ENCODE results near the gene NRG4.

Gene NRG4

DNA sequence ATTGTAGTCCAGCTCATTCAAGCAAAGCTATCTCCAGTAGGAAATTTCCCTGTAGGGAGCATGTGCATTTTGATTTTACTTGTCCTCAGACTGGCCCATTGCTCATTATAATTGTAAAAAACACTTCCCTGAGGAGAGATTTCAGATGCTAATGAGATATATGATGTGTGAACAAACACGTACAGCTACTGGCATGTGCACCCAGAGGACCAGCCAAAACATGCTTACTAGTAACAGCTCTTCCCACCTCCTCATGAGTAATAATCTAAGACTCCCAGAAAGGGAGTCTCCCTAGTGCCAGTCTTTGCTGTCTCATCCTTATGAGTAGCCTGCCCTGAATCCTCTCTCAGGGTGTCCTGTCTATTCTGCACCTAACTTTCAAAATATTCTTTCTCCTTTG is 65.1 kb downstream of the NRG4 start:
- H3K4me2 ChIP-seq (ENCODE audit: insufficient read depth, low read length), result no peak overlapping the region
- H3K27ac ChIP-seq (ENCODE audit: low read length), result no peak overlapping the region
- no peak for DNase-seq
- H2AFZ ChIP-seq (ENCODE audit: low read depth, low read length), result no peak overlapping the region
- H3K79me2 ChIP-seq (ENCODE audit: insufficient read depth, low read length), result no peaks in the 10 kb centered on the region
- H3K9ac ChIP-seq (ENCODE audit: low read depth, low read length), result no peak overlapping the region
- no peaks in the 10 kb centered on the region for H4K20me1 ChIP-seq (ENCODE audit: insufficient read depth, low read length)
- H3K36me3 ChIP-seq (ENCODE audit: insufficient read depth, low read length), result no peaks in the 10 kb centered on the region
- H3K27me3 ChIP-seq (ENCODE audit: insufficient read depth, low read length, poor library complexity), result peaks cover 2% of the 10 kb centered on the region
- H3K9me3 ChIP-seq (ENCODE audit: insufficient read depth, low read length, severe bottlenecking), result no peaks in the 10 kb centered on the region
- no peak overlapping the region for H3K4me3 ChIP-seq (ENCODE audit: low read depth in 1 of 2, low read length in 2 of 2)
- TF ChIP-seq, protein P1, sequence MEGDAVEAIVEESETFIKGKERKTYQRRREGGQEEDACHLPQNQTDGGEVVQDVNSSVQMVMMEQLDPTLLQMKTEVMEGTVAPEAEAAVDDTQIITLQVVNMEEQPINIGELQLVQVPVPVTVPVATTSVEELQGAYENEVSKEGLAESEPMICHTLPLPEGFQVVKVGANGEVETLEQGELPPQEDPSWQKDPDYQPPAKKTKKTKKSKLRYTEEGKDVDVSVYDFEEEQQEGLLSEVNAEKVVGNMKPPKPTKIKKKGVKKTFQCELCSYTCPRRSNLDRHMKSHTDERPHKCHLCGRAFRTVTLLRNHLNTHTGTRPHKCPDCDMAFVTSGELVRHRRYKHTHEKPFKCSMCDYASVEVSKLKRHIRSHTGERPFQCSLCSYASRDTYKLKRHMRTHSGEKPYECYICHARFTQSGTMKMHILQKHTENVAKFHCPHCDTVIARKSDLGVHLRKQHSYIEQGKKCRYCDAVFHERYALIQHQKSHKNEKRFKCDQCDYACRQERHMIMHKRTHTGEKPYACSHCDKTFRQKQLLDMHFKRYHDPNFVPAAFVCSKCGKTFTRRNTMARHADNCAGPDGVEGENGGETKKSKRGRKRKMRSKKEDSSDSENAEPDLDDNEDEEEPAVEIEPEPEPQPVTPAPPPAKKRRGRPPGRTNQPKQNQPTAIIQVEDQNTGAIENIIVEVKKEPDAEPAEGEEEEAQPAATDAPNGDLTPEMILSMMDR (IDR thresholded peaks at IDR 0.05; ENCODE audit: borderline replicate concordance, extremely low read depth, low read length, poor library complexity, severe bottlenecking), result no peak
- no peak for TF ChIP-seq EZH2 (IDR thresholded peaks at IDR 0.05; ENCODE audit: borderline replicate concordance, low read depth, low read length, severe bottlenecking)
- H3K4me1 ChIP-seq (ENCODE audit: insufficient read depth, low read length), result no peaks in the 10 kb centered on the region
- no peak for ATAC-seq (ENCODE audit: insufficient read depth, low read depth)

DNA sequence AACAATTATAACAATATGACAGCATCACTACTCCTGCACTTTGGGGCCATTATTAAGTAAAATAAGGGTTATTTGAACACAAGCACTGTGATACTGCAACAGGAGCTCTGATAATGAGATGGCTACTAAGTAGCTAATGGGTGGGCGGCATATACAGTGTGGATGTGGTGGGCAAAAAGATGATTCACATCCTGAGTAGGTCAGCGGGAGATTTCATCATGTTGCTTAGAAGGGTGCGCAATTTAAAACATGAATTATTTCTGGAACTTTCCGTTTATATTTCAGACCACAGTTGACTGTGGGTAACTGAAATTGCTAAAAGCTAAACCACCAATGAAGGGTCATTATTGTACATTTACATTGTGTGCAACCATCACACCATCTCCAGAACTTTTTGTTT is 66.3 kb downstream of the NRG4 start:
- no peak overlapping the region for H2AFZ ChIP-seq (ENCODE audit: low read depth, low read length)
- H3K9me3 ChIP-seq (ENCODE audit: insufficient read depth, low read length, severe bottlenecking), result no peaks in the 10 kb centered on the region
- no peak overlapping the region for H3K4me3 ChIP-seq (ENCODE audit: low read depth in 1 of 2, low read length in 2 of 2)
- H3K36me3 ChIP-seq (ENCODE audit: insufficient read depth, low read length), result no peaks in the 10 kb centered on the region
- no peak for ATAC-seq (ENCODE audit: insufficient read depth, low read depth)
- no peaks in the 10 kb centered on the region for H4K20me1 ChIP-seq (ENCODE audit: insufficient read depth, low read length)
- no peak overlapping the region for H3K4me2 ChIP-seq (ENCODE audit: insufficient read depth, low read length)
- H3K79me2 ChIP-seq (ENCODE audit: insufficient read depth, low read length), result no peaks in the 10 kb centered on the region
- no peak overlapping the region for H3K9ac ChIP-seq (ENCODE audit: low read depth, low read length)
- DNase-seq, result no peak
- no peaks in the 10 kb centered on the region for H3K27me3 ChIP-seq (ENCODE audit: insufficient read depth, low read length, poor library complexity)
- no peaks in the 10 kb centered on the region for H3K4me1 ChIP-seq (ENCODE audit: insufficient read depth, low read length)
- TF ChIP-seq, protein P1 (IDR thresholded peaks at IDR 0.05; ENCODE audit: borderline replicate concordance, extremely low read depth, low read length, poor library complexity, severe bottlenecking), result no peak
- TF ChIP-seq EZH2 (IDR thresholded peaks at IDR 0.05; ENCODE audit: borderline replicate concordance, low read depth, low read length, severe bottlenecking), result no peak
- H3K27ac ChIP-seq (ENCODE audit: low read length), result no peak overlapping the region

DNA sequence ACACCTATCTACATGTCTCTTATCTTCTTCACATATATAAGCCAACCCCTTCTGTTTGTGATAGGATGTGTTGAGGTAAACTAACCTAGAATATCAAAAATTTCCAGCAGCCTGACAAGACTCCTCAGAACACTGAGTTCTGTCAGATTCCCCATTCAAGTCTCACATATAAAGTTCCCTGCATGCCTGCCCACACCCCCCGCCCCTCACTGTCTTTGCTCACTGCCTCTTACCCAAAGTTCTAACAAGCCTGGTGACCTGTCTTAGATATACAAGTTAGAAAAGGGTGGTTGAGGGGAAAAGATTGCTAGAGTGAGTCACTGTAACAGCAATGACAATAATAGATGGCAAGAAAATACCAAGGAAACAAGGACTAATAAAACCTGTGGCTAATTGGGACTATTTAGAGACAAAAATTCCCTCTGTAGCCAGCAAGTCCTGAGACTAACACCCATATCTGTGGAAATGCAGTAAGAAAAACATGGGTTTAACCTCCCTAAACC is 68.5 kb downstream of the NRG4 start:
- Histone ChIP-seq H3K27ac (ENCODE audit: low read length) (no peak overlapping the region), H3K79me2 (ENCODE audit: insufficient read depth, low read length) (no peaks in the 10 kb centered on the region), H2AFZ (ENCODE audit: low read depth, low read length) (no peak overlapping the region), H3K9me3 (ENCODE audit: insufficient read depth, low read length, severe bottlenecking) (no peaks in the 10 kb centered on the region), H3K4me3 (ENCODE audit: low read depth in 1 of 2, low read length in 2 of 2) (no peak overlapping the region), H3K4me1 (ENCODE audit: insufficient read depth, low read length) (no peaks in the 10 kb centered on the region), H3K4me2 (ENCODE audit: insufficient read depth, low read length) (no peak overlapping the region), H3K27me3 (ENCODE audit: insufficient read depth, low read length, poor library complexity) (no peaks in the 10 kb centered on the region), H3K9ac (ENCODE audit: low read depth, low read length) (no peak overlapping the region), H3K36me3 (ENCODE audit: insufficient read depth, low read length) (no peaks in the 10 kb centered on the region), H4K20me1 (ENCODE audit: insufficient read depth, low read length) (no peaks in the 10 kb centered on the region)
- no peak for DNase-seq
- no peak for TF ChIP-seq EZH2 (IDR thresholded peaks at IDR 0.05; ENCODE audit: borderline replicate concordance, low read depth, low read length, severe bottlenecking)
- TF ChIP-seq, protein P1 (IDR thresholded peaks at IDR 0.05; ENCODE audit: borderline replicate concordance, extremely low read depth, low read length, poor library complexity, severe bottlenecking), result no peak
- no peak for ATAC-seq (ENCODE audit: insufficient read depth, low read depth)

DNA sequence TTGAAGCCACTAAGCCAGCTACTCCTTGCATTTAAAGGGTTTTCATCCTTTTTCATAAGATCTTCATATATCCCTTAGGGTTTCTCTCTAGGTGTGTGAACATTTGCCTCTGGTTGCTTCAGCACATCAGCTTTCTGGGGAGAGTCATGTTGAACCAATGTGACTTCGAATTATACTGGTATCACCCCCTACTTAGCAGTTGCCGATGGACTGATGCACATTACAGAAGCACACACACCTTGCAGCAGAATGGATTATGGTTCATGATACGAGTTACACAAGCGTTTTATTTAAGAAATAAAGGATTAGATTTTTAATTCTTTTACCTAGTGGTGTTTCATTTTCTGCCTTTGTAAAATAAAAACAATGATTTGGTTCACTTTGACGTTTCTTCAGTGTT is 69.0 kb downstream of the NRG4 start:
- Histone ChIP-seq H3K4me1 (ENCODE audit: insufficient read depth, low read length) (no peaks in the 10 kb centered on the region), H3K27ac (ENCODE audit: low read length) (no peak overlapping the region), H3K79me2 (ENCODE audit: insufficient read depth, low read length) (no peaks in the 10 kb centered on the region), H3K9me3 (ENCODE audit: insufficient read depth, low read length, severe bottlenecking) (no peaks in the 10 kb centered on the region), H2AFZ (ENCODE audit: low read depth, low read length) (no peak overlapping the region), H3K9ac (ENCODE audit: low read depth, low read length) (no peak overlapping the region), H3K4me2 (ENCODE audit: insufficient read depth, low read length) (no peak overlapping the region), H4K20me1 (ENCODE audit: insufficient read depth, low read length) (no peaks in the 10 kb centered on the region), H3K4me3 (ENCODE audit: low read depth in 1 of 2, low read length in 2 of 2) (no peak overlapping the region), H3K27me3 (ENCODE audit: insufficient read depth, low read length, poor library complexity) (no peaks in the 10 kb centered on the region), H3K36me3 (ENCODE audit: insufficient read depth, low read length) (no peaks in the 10 kb centered on the region)
- no peak for DNase-seq
- no peak for ATAC-seq (ENCODE audit: insufficient read depth, low read depth)
- TF ChIP-seq, protein P1 (IDR thresholded peaks at IDR 0.05; ENCODE audit: borderline replicate concordance, extremely low read depth, low read length, poor library complexity, severe bottlenecking), result no peak
- TF ChIP-seq EZH2 (IDR thresholded peaks at IDR 0.05; ENCODE audit: borderline replicate concordance, low read depth, low read length, severe bottlenecking), result no peak
